NCI-H69 (cell line): ENCODE results near the gene CSAD.

ENCODE experiments used
- DNase-seq: peaks from one replicate; lab custom pipeline; 2025; lab: John Stamatoyannopoulos, UW

CSAD gene

GRCh38 chr12:53180220-53180930 is at the start of gene CSAD, which contains the start of gene ZNF740:
TSS of gene CSAD (minus strand) at chr12:53180925. CDS start at chr12:53173470, 7,455 bp downstream.
TSS of gene ZNF740 (plus strand) at chr12:53180722. CDS start at chr12:53181984, 1,262 bp downstream.
- DNase-seq, result peak; percentile 99

- DNase-seq, result peak; percentile 39
Observed at GRCh38 chr12:53230108-53230845, 49.6 kb upstream of the CSAD start.

GRCh38 chr12:53229454-53229853 is 48.7 kb upstream of the CSAD start:
- DNase-seq, result no peak

- no peak for DNase-seq
Observed at GRCh38 chr12:53227836-53228235, 47.1 kb upstream of the CSAD start.

- no peak for DNase-seq
Observed at GRCh38 chr12:53227341-53227740, 46.6 kb upstream of the CSAD start.

- DNase-seq, result no peak
Observed at GRCh38 chr12:53226815-53227214, 46.1 kb upstream of the CSAD start.

- DNase-seq, result no peak
Observed at GRCh38 chr12:53225635-53226424, 45.1 kb upstream of the CSAD start.

- no peak for DNase-seq
Observed at GRCh38 chr12:53224897-53225634, 44.3 kb upstream of the CSAD start.

GRCh38 chr12:53224061-53224896 is 43.6 kb upstream of the CSAD start:
- peak; percentile 74 for DNase-seq

GRCh38 chr12:53223389-53224060 is 42.8 kb upstream of the CSAD start:
- peak; percentile 23 for DNase-seq

- peak; percentile 37 for DNase-seq
Observed at GRCh38 chr12:53222806-53223261, 42.1 kb upstream of the CSAD start.

- peak; percentile 37 for DNase-seq
Observed at GRCh38 chr12:53222170-53222721, 41.5 kb upstream of the CSAD start.

GRCh38 chr12:53221203-53222080 is 40.7 kb upstream of the CSAD start:
- peak; percentile 79 for DNase-seq

- peak; percentile 97 for DNase-seq
Observed at GRCh38 chr12:53220694-53221202, 40.0 kb upstream of the CSAD start.

- peak; percentile 79 for DNase-seq
Observed at GRCh38 chr12:53219956-53220693, 39.4 kb upstream of the CSAD start.

- no peak for DNase-seq
Observed at GRCh38 chr12:53219292-53219955, 38.7 kb upstream of the CSAD start.

- DNase-seq, result no peak
Observed at GRCh38 chr12:53218551-53219291, 38.0 kb upstream of the CSAD start.
